Muscle layer of colon (tissue), 2 donors: ENCODE results near the gene RMND5A.

Experiments used
- H3K27ac ChIP-seq: one replicate; pipeline ENCODE4 v1.7.0; 2013; ENCODE audit warnings: low read depth, mild to moderate bottlenecking, low read length, moderate library complexity
- H3K27me3 ChIP-seq, 2 donors: one replicate each; pipeline ENCODE4 v1.7.0; 2013; ENCODE audit warnings: low read length in 2 of 2, mild to moderate bottlenecking in 2 of 2; ENCODE audit not compliant: insufficient read depth in 2 of 2, control insufficient read depth in 1 of 2
- H3K36me3 ChIP-seq: one replicate; pipeline ENCODE4 v1.7.0; 2013; ENCODE audit warnings: mild to moderate bottlenecking, low read length; ENCODE audit not compliant: insufficient read depth
- H3K4me1 ChIP-seq: one replicate; pipeline ENCODE4 v1.7.0; 2013; ENCODE audit warnings: mild to moderate bottlenecking, low read length; ENCODE audit not compliant: insufficient read depth
- H3K4me3 ChIP-seq, 2 donors: one replicate each; pipeline ENCODE4 v1.7.0; 2013; ENCODE audit warnings: low read length in 2 of 2, low read depth in 1 of 2, mild to moderate bottlenecking in 1 of 2, moderate library complexity in 1 of 2
- H3K9ac ChIP-seq: one replicate; pipeline ENCODE4 v1.7.0; 2013; ENCODE audit warnings: low read length
- H3K9me3 ChIP-seq: one replicate; pipeline ENCODE4 v1.7.0; 2013; ENCODE audit warnings: mild to moderate bottlenecking, low read length
- donor health status: abdominal sarcoma.
- donor health status: Adenocarcinoma of cecum.

RMND5A gene

GRCh38 chr2:86747711-86748639 lies 27.9 kb downstream of the RMND5A start:
- H3K4me3 ChIP-seq: no peak overlapping the region
- no peak overlapping the region for H3K27ac ChIP-seq

GRCh38 chr2:86750240-86750839 lies 30.2 kb downstream of the RMND5A start:
- Histone ChIP-seq H3K27ac (no peak overlapping the region), H3K36me3 (peaks cover 8% of the 10 kb centered on the region), H3K4me3 (no peak overlapping the region), H3K9ac (no peak overlapping the region), H3K9me3 (no peaks in the 10 kb centered on the region), H3K4me1 (peaks cover 5% of the 10 kb centered on the region), H3K27me3 (no peaks in the 10 kb centered on the region)

More at GRCh38 chr2:86747711-86748639, 27.9 kb downstream of the RMND5A start:
- peaks cover 5% of the 10 kb centered on the region for H3K4me1 ChIP-seq
- no peak overlapping the region for H3K9ac ChIP-seq
- H3K36me3 ChIP-seq: peaks cover 3% of the 10 kb centered on the region
- no peaks in the 10 kb centered on the region for H3K9me3 ChIP-seq
- H3K27me3 ChIP-seq: no peaks in the 10 kb centered on the region

- Histone ChIP-seq H3K36me3 (peaks cover 17% of the 10 kb centered on the region), H3K4me1 (peaks cover 5% of the 10 kb centered on the region), H3K9me3 (no peaks in the 10 kb centered on the region), H3K27ac (no peak overlapping the region), H3K4me3 (no peak overlapping the region), H3K27me3 (no peaks in the 10 kb centered on the region), H3K9ac (no peak overlapping the region)
These were observed 31.7 kb downstream of the RMND5A start for GRCh38 chr2:86751778-86752177.

- Histone ChIP-seq H3K27me3 (no peaks in the 10 kb centered on the region), H3K4me3 (no peak overlapping the region), H3K9ac (no peak overlapping the region), H3K27ac (no peak overlapping the region), H3K4me1 (peaks cover 5% of the 10 kb centered on the region), H3K36me3 (peaks cover 17% of the 10 kb centered on the region), H3K9me3 (no peaks in the 10 kb centered on the region)
These were observed 32.8 kb downstream of the RMND5A start for GRCh38 chr2:86752934-86753333.

- Histone ChIP-seq H3K27me3 (no peaks in the 10 kb centered on the region), H3K4me3 (no peak overlapping the region), H3K9ac (no peak overlapping the region), H3K9me3 (no peaks in the 10 kb centered on the region), H3K36me3 (peaks cover 17% of the 10 kb centered on the region), H3K4me1 (peaks cover 5% of the 10 kb centered on the region), H3K27ac (no peak overlapping the region)
These were observed 33.5 kb downstream of the RMND5A start for GRCh38 chr2:86753606-86754005.

GRCh38 chr2:86758405-86758804 lies 38.3 kb downstream of the RMND5A start:
- Histone ChIP-seq H3K27me3 (no peaks in the 10 kb centered on the region), H3K4me3 (no peak overlapping the region), H3K4me1 (no peaks in the 10 kb centered on the region), H3K9ac (no peak overlapping the region), H3K27ac (no peak overlapping the region), H3K9me3 (no peaks in the 10 kb centered on the region), H3K36me3 (peaks cover 11% of the 10 kb centered on the region)

GRCh38 chr2:86760371-86760770 lies 40.3 kb downstream of the RMND5A start:
- Histone ChIP-seq H3K9me3 (no peaks in the 10 kb centered on the region), H3K4me1 (no peaks in the 10 kb centered on the region), H3K27me3 (no peaks in the 10 kb centered on the region), H3K36me3 (peaks cover 9% of the 10 kb centered on the region), H3K4me3 (no peak overlapping the region), H3K27ac (no peak overlapping the region), H3K9ac (no peak overlapping the region)

GRCh38 chr2:86764661-86765309 lies 44.7 kb downstream of the RMND5A start:
- H3K9me3 ChIP-seq: no peaks in the 10 kb centered on the region
- no peaks in the 10 kb centered on the region for H3K27me3 ChIP-seq
- H3K27ac ChIP-seq: no peak overlapping the region
- peaks cover 7% of the 10 kb centered on the region for H3K4me1 ChIP-seq
- H3K36me3 ChIP-seq: peaks cover 16% of the 10 kb centered on the region
- no peak overlapping the region for H3K9ac ChIP-seq
- no peak overlapping the region for H3K4me3 ChIP-seq

- H3K9ac ChIP-seq: no peak overlapping the region
- no peak overlapping the region for H3K4me3 ChIP-seq
- H3K27ac ChIP-seq: no peak overlapping the region
- no peaks in the 10 kb centered on the region for H3K27me3 ChIP-seq
- peaks cover 21% of the 10 kb centered on the region for H3K36me3 ChIP-seq
- H3K9me3 ChIP-seq: no peaks in the 10 kb centered on the region
- peaks cover 7% of the 10 kb centered on the region for H3K4me1 ChIP-seq
These were observed 45.2 kb downstream of the RMND5A start for GRCh38 chr2:86765310-86765695.

GRCh38 chr2:86768189-86768949 lies 48.3 kb downstream of the RMND5A start:
- H3K4me3 ChIP-seq: no peak overlapping the region
- H3K27ac ChIP-seq: no peak overlapping the region
- H3K4me1 ChIP-seq: peaks cover 7% of the 10 kb centered on the region
- no peaks in the 10 kb centered on the region for H3K27me3 ChIP-seq
- no peak overlapping the region for H3K9ac ChIP-seq
- no peaks in the 10 kb centered on the region for H3K9me3 ChIP-seq
- peaks cover 40% of the 10 kb centered on the region for H3K36me3 ChIP-seq

GRCh38 chr2:86769838-86770237 lies 49.7 kb downstream of the RMND5A start:
- H3K4me3 ChIP-seq: no peak overlapping the region
- H3K27ac ChIP-seq: no peak overlapping the region
- H3K9me3 ChIP-seq: no peaks in the 10 kb centered on the region
- H3K4me1 ChIP-seq: peaks cover 7% of the 10 kb centered on the region
- H3K36me3 ChIP-seq: peaks cover 48% of the 10 kb centered on the region
- no peak overlapping the region for H3K9ac ChIP-seq
- H3K27me3 ChIP-seq: no peaks in the 10 kb centered on the region
